HFF-Myc (cell line): ENCODE measurements around the gene ATAD1.
"Not testable (repeated sequence)": the region's sequence is repeated elsewhere in the genome, so short reads cannot be mapped to it uniquely, and the experiment has no call there.

Experiments
- DNase-seq: peaks from one replicate; pipeline ENCODE4 v3.0.0-alpha.2; 2011; ENCODE audit warnings: low read depth; ENCODE audit errors: extremely low read depth
- H3K4me3 ChIP-seq: replicated peaks from 2 replicates; pipeline ENCODE4 v1.5.1; 2011; ENCODE audit warnings: low read depth, mild to moderate bottlenecking, control low read depth, low read length
- TF ChIP-seq, protein P1 (sequence below): IDR thresholded peaks from 2 replicates; pipeline ENCODE4 v1.5.1; 2012; ENCODE audit warnings: mild to moderate bottlenecking, low read depth, low read length, control low read depth; ENCODE audit errors: missing control alignments

Gene ATAD1, protein sequence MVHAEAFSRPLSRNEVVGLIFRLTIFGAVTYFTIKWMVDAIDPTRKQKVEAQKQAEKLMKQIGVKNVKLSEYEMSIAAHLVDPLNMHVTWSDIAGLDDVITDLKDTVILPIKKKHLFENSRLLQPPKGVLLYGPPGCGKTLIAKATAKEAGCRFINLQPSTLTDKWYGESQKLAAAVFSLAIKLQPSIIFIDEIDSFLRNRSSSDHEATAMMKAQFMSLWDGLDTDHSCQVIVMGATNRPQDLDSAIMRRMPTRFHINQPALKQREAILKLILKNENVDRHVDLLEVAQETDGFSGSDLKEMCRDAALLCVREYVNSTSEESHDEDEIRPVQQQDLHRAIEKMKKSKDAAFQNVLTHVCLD

DNA sequence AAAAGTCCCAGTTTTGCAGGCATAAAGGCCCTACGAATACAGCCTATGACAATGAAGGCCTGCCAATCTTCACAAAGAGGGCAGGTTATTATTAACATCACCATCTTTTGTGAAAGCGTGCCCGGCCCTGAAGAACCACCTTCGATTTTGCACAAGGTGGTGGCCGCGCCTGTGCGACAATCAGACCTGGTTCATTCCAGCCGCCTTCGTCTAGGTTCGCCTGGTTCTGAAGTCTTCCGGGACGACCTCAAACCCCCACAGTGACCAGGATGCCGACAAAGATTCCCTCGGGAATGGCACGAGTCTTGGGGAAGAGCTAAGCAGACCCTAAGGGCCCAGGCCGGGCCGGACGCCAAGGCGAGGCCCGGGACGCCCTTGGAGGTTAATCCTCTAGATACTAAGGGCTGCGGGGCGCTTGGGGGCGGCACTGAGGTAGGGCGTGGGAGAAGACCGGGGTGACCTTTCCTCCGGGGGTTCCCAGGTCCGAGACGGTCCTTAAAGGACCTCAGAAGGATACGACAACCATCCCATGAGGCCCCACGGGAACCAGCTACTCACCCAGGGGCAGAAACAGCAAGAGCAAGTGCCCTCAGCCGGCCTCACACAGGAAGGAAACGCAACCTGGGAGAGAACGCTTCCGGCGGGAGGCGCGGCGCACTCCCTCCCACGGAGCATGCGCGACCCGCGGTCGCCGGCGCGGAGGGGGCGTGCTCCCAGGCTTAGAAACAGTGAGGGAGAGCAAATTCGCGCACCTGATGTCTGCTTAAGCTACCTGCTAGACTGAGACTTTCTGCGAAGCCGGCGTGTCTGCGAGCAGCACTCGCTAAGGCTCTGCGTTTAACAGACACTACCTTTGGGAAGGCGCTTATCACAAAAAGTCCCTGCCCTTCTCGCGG is at the start of gene ATAD1:
Gene ATAD1, minus strand, starts transcription at position 618 of the 896 bp plus-strand sequence. CDS start 3,627 bp downstream, outside the sequence.
- H3K4me3 ChIP-seq: peak within 1 kb of the TSS; percentile 83
- DNase-seq: peak; percentile 56
- TF ChIP-seq, protein P1, sequence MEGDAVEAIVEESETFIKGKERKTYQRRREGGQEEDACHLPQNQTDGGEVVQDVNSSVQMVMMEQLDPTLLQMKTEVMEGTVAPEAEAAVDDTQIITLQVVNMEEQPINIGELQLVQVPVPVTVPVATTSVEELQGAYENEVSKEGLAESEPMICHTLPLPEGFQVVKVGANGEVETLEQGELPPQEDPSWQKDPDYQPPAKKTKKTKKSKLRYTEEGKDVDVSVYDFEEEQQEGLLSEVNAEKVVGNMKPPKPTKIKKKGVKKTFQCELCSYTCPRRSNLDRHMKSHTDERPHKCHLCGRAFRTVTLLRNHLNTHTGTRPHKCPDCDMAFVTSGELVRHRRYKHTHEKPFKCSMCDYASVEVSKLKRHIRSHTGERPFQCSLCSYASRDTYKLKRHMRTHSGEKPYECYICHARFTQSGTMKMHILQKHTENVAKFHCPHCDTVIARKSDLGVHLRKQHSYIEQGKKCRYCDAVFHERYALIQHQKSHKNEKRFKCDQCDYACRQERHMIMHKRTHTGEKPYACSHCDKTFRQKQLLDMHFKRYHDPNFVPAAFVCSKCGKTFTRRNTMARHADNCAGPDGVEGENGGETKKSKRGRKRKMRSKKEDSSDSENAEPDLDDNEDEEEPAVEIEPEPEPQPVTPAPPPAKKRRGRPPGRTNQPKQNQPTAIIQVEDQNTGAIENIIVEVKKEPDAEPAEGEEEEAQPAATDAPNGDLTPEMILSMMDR: no peak

DNA sequence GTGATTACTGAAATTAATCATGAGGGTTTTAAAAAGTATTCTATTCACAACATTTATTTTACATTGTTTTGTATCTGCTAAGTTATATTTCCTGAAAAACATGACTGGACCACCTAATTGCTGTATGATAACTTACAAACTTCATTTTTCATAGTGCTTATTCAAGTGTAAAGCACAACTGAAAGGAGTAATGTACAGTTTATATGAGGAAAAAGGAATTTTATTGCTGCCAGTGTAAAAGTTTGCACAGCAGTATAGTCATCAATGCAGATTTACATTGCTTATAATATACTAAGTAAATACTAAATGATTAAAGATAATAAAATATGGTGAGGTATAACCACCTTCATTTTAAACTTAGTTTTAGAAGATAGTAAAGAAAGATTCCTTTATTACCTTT is 49.4 kb upstream of the ATAD1 start:
- H3K4me3 ChIP-seq: peak overlapping the region; percentile 83
- TF ChIP-seq, protein P1: no peak

DNA sequence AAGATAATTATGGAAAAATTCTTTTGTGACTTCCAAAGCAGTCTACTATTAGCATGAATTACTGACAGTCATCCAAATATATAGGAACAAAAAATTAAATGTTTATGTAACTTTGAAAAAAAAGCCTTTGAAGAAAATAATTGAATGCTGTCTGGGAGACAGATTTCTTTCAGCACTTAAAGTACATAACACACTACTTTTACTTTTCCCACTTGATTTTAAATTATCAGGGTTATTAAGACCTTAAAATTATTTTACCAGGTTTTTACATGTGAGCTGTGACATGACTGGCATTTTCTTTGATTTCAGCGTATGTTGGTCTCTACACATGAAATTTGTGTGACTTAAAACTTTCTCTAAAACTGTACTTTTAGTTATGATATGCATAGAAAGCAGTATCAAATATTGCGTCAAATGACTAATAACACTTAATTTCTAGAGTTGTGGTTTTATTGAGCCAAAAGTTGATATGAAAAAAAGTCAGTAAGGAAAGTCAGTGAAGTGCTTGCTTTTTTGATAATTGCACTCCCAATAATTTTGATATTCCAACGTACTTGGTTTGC is 48.5 kb upstream of the ATAD1 start:
- no peak for DNase-seq
- TF ChIP-seq, protein P1: no peak
- peak overlapping the region; percentile 83 for H3K4me3 ChIP-seq

More for the DNA sequence above, 49.4 kb upstream of the ATAD1 start:
- DNase-seq: no peak

DNA sequence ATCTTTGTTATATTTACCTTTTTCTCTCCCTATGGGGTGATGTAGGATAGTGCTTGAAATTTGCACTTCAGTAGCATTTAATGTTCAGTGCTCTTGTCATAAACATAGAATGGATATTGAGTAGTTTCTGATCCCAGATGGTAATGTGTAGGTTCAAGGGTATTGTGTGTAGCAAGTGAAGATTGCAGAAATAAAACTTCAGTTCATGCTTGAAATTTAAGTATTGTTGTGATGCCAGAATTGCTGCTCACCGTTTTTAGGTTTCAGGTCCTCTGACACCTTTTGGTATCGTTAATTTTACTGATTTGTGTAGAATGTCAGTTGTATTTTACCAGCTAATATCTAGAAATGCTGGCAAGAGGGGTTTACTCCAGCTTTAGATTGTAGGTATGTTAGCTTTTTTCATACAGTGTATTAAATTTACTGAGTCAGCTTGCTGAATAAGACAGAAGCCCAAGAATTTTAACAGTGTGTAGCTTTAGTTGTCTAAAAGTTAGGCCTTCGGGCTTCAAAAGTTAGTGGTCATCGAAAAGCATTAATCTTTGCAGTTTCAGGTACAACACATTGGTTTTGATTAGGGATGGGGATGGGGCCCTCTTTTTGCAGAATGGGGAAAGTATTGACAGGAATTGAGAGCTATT is 47.3 kb upstream of the ATAD1 start:
- H3K4me3 ChIP-seq: peak overlapping the region; percentile 83
- TF ChIP-seq, protein P1: no peak
- no peak for DNase-seq

DNA sequence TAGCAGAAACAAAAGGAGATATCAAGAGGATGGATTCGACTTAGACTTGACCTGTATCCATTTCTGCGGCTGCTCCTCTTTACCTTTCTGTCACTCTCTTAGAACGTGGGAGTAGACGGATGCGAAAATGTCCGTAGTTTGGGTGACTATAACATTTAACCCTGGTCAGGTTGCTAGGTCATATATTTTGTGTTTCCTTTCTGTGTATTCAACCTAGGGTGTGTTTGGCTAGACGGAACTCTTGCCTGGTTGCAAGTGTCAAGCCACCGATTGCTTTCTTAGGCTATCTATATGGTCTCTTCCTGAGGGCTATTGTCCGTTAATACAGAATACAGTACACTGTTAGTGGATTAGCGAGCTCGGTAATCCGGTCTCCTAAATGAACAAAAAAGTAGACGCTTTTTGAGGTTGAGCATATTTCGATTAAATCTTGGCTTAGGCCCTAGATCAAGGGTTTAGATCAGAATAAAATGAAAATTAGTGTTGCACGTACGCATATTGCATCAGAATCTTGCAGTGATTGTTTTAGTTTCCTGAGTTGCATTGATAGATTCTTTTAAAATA is 46.6 kb upstream of the ATAD1 start:
- no peak for DNase-seq
- H3K4me3 ChIP-seq: peak overlapping the region; percentile 83
- TF ChIP-seq, protein P1: no peak

DNA sequence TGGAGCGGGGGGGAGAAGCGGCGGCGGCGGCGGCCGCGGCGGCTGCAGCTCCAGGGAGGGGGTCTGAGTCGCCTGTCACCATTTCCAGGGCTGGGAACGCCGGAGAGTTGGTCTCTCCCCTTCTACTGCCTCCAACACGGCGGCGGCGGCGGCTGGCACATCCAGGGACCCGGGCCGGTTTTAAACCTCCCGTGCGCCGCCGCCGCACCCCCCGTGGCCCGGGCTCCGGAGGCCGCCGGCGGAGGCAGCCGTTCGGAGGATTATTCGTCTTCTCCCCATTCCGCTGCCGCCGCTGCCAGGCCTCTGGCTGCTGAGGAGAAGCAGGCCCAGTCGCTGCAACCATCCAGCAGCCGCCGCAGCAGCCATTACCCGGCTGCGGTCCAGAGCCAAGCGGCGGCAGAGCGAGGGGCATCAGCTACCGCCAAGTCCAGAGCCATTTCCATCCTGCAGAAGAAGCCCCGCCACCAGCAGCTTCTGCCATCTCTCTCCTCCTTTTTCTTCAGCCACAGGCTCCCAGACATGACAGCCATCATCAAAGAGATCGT is 46.0 kb upstream of the ATAD1 start:
- H3K4me3 ChIP-seq: peak overlapping the region; percentile 83
- DNase-seq: not testable (repeated sequence)
